ENCODE data around the gene IL17RD. TPM values are rescaled to one million over a fixed set of nuclear protein-coding genes. Genes with fewer than 3 reads are reported as not detected.

IL17RD gene
- polyA plus RNA-seq, 3 donors = not detected

GRCh38 chr3:57132674-57133073 is 32.5 kb downstream of the IL17RD start:
- Histone ChIP-seq H3K27ac (ENCODE audit: low read depth in 1 of 2, low read length in 2 of 2) (no peak overlapping the region), H3K27me3 (ENCODE audit: control insufficient read depth in 2 of 2, insufficient read depth in 2 of 2, low read length in 2 of 2) (no peaks in the 10 kb centered on the region), H3K9me3 (replicated peaks in 1 of 2; ENCODE audit: control insufficient read depth in 1 of 2, insufficient read depth in 1 of 2, low read length in 2 of 2) (no peaks in the 10 kb centered on the region), H3K9ac (ENCODE audit: insufficient read depth, low read length, poor library complexity, severe bottlenecking) (no peak overlapping the region), H3K79me2 (ENCODE audit: insufficient read depth, low read length) (no peaks in the 10 kb centered on the region), H3K4me2 (replicated peaks; ENCODE audit: extremely low read depth, low read length, poor library complexity, severe bottlenecking) (no peak overlapping the region), H3K36me3 (replicated peaks in 1 of 2; ENCODE audit: control insufficient read depth in 1 of 2, insufficient read depth in 2 of 2, low read length in 2 of 2) (no peaks in the 10 kb centered on the region), H4K20me1 (ENCODE audit: insufficient read depth, low read length) (no peaks in the 10 kb centered on the region), H2AFZ (ENCODE audit: insufficient read depth, low read depth, low read length, poor library complexity, severe bottlenecking) (no peak overlapping the region), H3K4me1 (ENCODE audit: control insufficient read depth in 1 of 2, insufficient read depth in 2 of 2, low read length in 2 of 2) (no peaks in the 10 kb centered on the region), H3K4me3 (replicated peaks in 1 of 3; ENCODE audit: low read depth in 2 of 3, low read length in 3 of 3) (no peak overlapping the region)
- no peaks in the 10 kb centered on the region for H3K36me3 Mint-ChIP-seq
- no peak overlapping the region for H3K4me3 Mint-ChIP-seq
- intact Hi-C loops (cut with micrococcal nuclease) = no loop called here
- no peak overlapping the region for H3K27ac Mint-ChIP-seq
- peaks cover 9% of the 10 kb centered on the region for H3K4me1 Mint-ChIP-seq
- H3K27me3 Mint-ChIP-seq (ENCODE audit: low read depth in 3 of 3) = peaks cover 1 to 8% (median 4%) of the 10 kb centered on the region in 3 donors
- WGBS (ENCODE audit: insufficient coverage) = no CpG with 5 or more reads among the region's 2 CpGs
- no peak for DNase-seq
- TF ChIP-seq CTCF (IDR thresholded peaks at IDR 0.05) = no peak
- no peaks in the 10 kb centered on the region for H3K9me3 Mint-ChIP-seq

- no peak overlapping the region for H3K4me3 ChIP-seq (replicated peaks in 1 of 3; ENCODE audit: low read depth in 2 of 3, low read length in 3 of 3)
- no peaks in the 10 kb centered on the region for H3K4me1 ChIP-seq (ENCODE audit: control insufficient read depth in 1 of 2, insufficient read depth in 2 of 2, low read length in 2 of 2)
- H3K79me2 ChIP-seq (ENCODE audit: insufficient read depth, low read length) = no peaks in the 10 kb centered on the region
- H3K27ac Mint-ChIP-seq = peak overlapping the region in 1 of 7 donors; percentile 53
- no peaks in the 10 kb centered on the region for H3K36me3 ChIP-seq (replicated peaks in 1 of 2; ENCODE audit: control insufficient read depth in 1 of 2, insufficient read depth in 2 of 2, low read length in 2 of 2)
- no peak overlapping the region for H2AFZ ChIP-seq (ENCODE audit: insufficient read depth, low read depth, low read length, poor library complexity, severe bottlenecking)
- peaks cover 1 to 8% (median 4%) of the 10 kb centered on the region in 3 donors for H3K27me3 Mint-ChIP-seq (ENCODE audit: low read depth in 3 of 3)
- H3K36me3 Mint-ChIP-seq = no peaks in the 10 kb centered on the region
- TF ChIP-seq CTCF (IDR thresholded peaks at IDR 0.05) = no peak
- H3K9ac ChIP-seq (ENCODE audit: insufficient read depth, low read length, poor library complexity, severe bottlenecking) = no peak overlapping the region
- intact Hi-C loops (cut with micrococcal nuclease) = no loop called here
- no peaks in the 10 kb centered on the region for H4K20me1 ChIP-seq (ENCODE audit: insufficient read depth, low read length)
- no peaks in the 10 kb centered on the region for H3K9me3 ChIP-seq (replicated peaks in 1 of 2; ENCODE audit: control insufficient read depth in 1 of 2, insufficient read depth in 1 of 2, low read length in 2 of 2)
- no peaks in the 10 kb centered on the region for H3K27me3 ChIP-seq (ENCODE audit: control insufficient read depth in 2 of 2, insufficient read depth in 2 of 2, low read length in 2 of 2)
- no peak for DNase-seq
- 100% methylated on average over 2 of the region's 4 CpGs for WGBS (ENCODE audit: insufficient coverage)
- H3K4me1 Mint-ChIP-seq = peaks cover 7% of the 10 kb centered on the region
- no peaks in the 10 kb centered on the region for H3K9me3 Mint-ChIP-seq
- H3K4me2 ChIP-seq (replicated peaks; ENCODE audit: extremely low read depth, low read length, poor library complexity, severe bottlenecking) = no peak overlapping the region
- peak overlapping the region in 1 of 2 donors; percentile 40 for H3K4me3 Mint-ChIP-seq
- no peak overlapping the region for H3K27ac ChIP-seq (ENCODE audit: low read depth in 1 of 2, low read length in 2 of 2)
Observed at GRCh38 chr3:57131210-57131588, 34.0 kb downstream of the IL17RD start.

Measured in CD14-positive monocyte (primary cell).